Activated T-helper 17 cell treated with anti-CD3 and anti-CD28 coated beads, Interleukin-2, amount 50 U/mL, for 72 hours (primary cell): ENCODE results near the gene CACTIN. TPM values are rescaled to one million over a fixed set of nuclear protein-coding genes. Genes with fewer than 3 reads are reported as not detected.
A peak's percentile ranks its signal among the peaks of the same experiment; 100 is the strongest.

ENCODE experiments used
- ATAC-seq: fragments of 150-1000 bp; cut with Tn5 transposase; replicated peaks from 2 replicates; pipeline ENCODE4 v1.10.0; 2021; ENCODE audit warnings: mild to moderate bottlenecking, moderate library complexity
- H3K27ac Mint-ChIP-seq: one replicate; pipeline ENCODE4 v1.8.0; 2022; ENCODE audit warnings: mixed read lengths
- H3K27me3 Mint-ChIP-seq: one replicate; pipeline ENCODE4 v1.8.0; 2022; ENCODE audit warnings: mixed read lengths
- H3K36me3 Mint-ChIP-seq: one replicate; pipeline ENCODE4 v1.8.0; 2022; ENCODE audit warnings: low read depth, mild to moderate bottlenecking, mixed read lengths
- H3K4me1 Mint-ChIP-seq: one replicate; pipeline ENCODE4 v1.8.0; 2022; ENCODE audit warnings: mixed read lengths
- H3K4me3 Mint-ChIP-seq: one replicate; pipeline ENCODE4 v1.8.0; 2022; ENCODE audit warnings: mild to moderate bottlenecking, mixed read lengths
- H3K9me3 Mint-ChIP-seq: one replicate; pipeline ENCODE4 v1.8.0; 2022; ENCODE audit warnings: mixed read lengths
- total RNA-seq, 2 donors: library from RNA; stranded (reverse); gene quantifications; one replicate each; pipeline ENCODE4 v1.2.3, GENCODE V29; 2022

CACTIN gene
- 10 to 100 TPM; 22.9 to 31.8 TPM for total RNA-seq

- ATAC-seq: peak; percentile 99
- Mint-ChIP-seq H3K36me3 (peaks cover 18% of the 10 kb centered on the region), H3K4me3 (peak within 1 kb of the TSS; percentile 91), H3K27me3 (no peaks in the 10 kb centered on the region), H3K4me1 (peaks cover 19% of the 10 kb centered on the region), H3K27ac (peak within 1 kb of the TSS; percentile 95), H3K9me3 (no peaks in the 10 kb centered on the region)
Measured at GRCh38 chr19:3626473-3627350, at the start of gene CACTIN. TSS of gene CACTIN (minus strand) at chr19:3626790. CDS start at chr19:3626762, 28 bp downstream.

- Mint-ChIP-seq H3K27ac (no peak overlapping the region), H3K4me1 (no peaks in the 10 kb centered on the region), H3K36me3 (no peaks in the 10 kb centered on the region), H3K4me3 (no peak overlapping the region), H3K27me3 (no peaks in the 10 kb centered on the region), H3K9me3 (no peaks in the 10 kb centered on the region)
- ATAC-seq: no peak
Measured at GRCh38 chr19:3674784-3675543, 48.4 kb upstream of the CACTIN start.

GRCh38 chr19:3673506-3674439 lies 47.2 kb upstream of the CACTIN start:
- Mint-ChIP-seq H3K4me1 (no peaks in the 10 kb centered on the region), H3K9me3 (no peaks in the 10 kb centered on the region), H3K4me3 (no peak overlapping the region), H3K27me3 (no peaks in the 10 kb centered on the region), H3K36me3 (no peaks in the 10 kb centered on the region), H3K27ac (no peak overlapping the region)
- ATAC-seq: no peak

GRCh38 chr19:3672993-3673392 lies 46.4 kb upstream of the CACTIN start:
- Mint-ChIP-seq H3K27me3 (no peaks in the 10 kb centered on the region), H3K4me1 (no peaks in the 10 kb centered on the region), H3K27ac (no peak overlapping the region)

GRCh38 chr19:3672575-3672948 lies 46.0 kb upstream of the CACTIN start:
- Mint-ChIP-seq H3K4me1 (no peaks in the 10 kb centered on the region), H3K27me3 (no peaks in the 10 kb centered on the region), H3K36me3 (no peaks in the 10 kb centered on the region), H3K27ac (peak overlapping the region; percentile 81), H3K9me3 (no peaks in the 10 kb centered on the region), H3K4me3 (peak overlapping the region; percentile 58)
- no peak for ATAC-seq

More at GRCh38 chr19:3672993-3673392, 46.4 kb upstream of the CACTIN start:
- Mint-ChIP-seq H3K9me3 (no peaks in the 10 kb centered on the region), H3K36me3 (no peaks in the 10 kb centered on the region), H3K4me3 (no peak overlapping the region)
- ATAC-seq: no peak

GRCh38 chr19:3671680-3672574 lies 45.3 kb upstream of the CACTIN start:
- H3K27ac Mint-ChIP-seq: peak overlapping the region; percentile 81
- H3K27me3 Mint-ChIP-seq: no peaks in the 10 kb centered on the region
- peak overlapping the region; percentile 58 for H3K4me3 Mint-ChIP-seq

GRCh38 chr19:3670796-3671679 lies 44.4 kb upstream of the CACTIN start:
- ATAC-seq: peak; percentile 73
- Mint-ChIP-seq H3K27ac (peak overlapping the region; percentile 81), H3K9me3 (no peaks in the 10 kb centered on the region), H3K4me1 (peaks cover 6% of the 10 kb centered on the region), H3K27me3 (no peaks in the 10 kb centered on the region), H3K4me3 (peak overlapping the region; percentile 58), H3K36me3 (no peaks in the 10 kb centered on the region)

More at GRCh38 chr19:3671680-3672574, 45.3 kb upstream of the CACTIN start:
- Mint-ChIP-seq H3K9me3 (no peaks in the 10 kb centered on the region), H3K36me3 (no peaks in the 10 kb centered on the region), H3K4me1 (no peaks in the 10 kb centered on the region)
- ATAC-seq: peak; percentile 72

- ATAC-seq: no peak
- H3K9me3 Mint-ChIP-seq: no peaks in the 10 kb centered on the region
- peak overlapping the region; percentile 58 for H3K4me3 Mint-ChIP-seq
- H3K36me3 Mint-ChIP-seq: no peaks in the 10 kb centered on the region
- H3K4me1 Mint-ChIP-seq: peaks cover 7% of the 10 kb centered on the region
- H3K27me3 Mint-ChIP-seq: no peaks in the 10 kb centered on the region
- peak overlapping the region; percentile 81 for H3K27ac Mint-ChIP-seq
Measured at GRCh38 chr19:3669947-3670795, 43.6 kb upstream of the CACTIN start.

- Mint-ChIP-seq H3K4me1 (peaks cover 7% of the 10 kb centered on the region), H3K36me3 (no peaks in the 10 kb centered on the region), H3K9me3 (no peaks in the 10 kb centered on the region), H3K27me3 (no peaks in the 10 kb centered on the region), H3K27ac (no peak overlapping the region), H3K4me3 (no peak overlapping the region)
- ATAC-seq: no peak
Measured at GRCh38 chr19:3669082-3669946, 42.7 kb upstream of the CACTIN start.

GRCh38 chr19:3668331-3669081 lies 41.9 kb upstream of the CACTIN start:
- H3K4me1 Mint-ChIP-seq: peaks cover 7% of the 10 kb centered on the region
- no peak overlapping the region for H3K4me3 Mint-ChIP-seq
- no peak overlapping the region for H3K27ac Mint-ChIP-seq
- ATAC-seq: no peak
- H3K9me3 Mint-ChIP-seq: no peaks in the 10 kb centered on the region
- no peaks in the 10 kb centered on the region for H3K27me3 Mint-ChIP-seq
- H3K36me3 Mint-ChIP-seq: peaks cover 4% of the 10 kb centered on the region

GRCh38 chr19:3667766-3668165 lies 41.2 kb upstream of the CACTIN start:
- ATAC-seq: no peak
- Mint-ChIP-seq H3K36me3 (peaks cover 9% of the 10 kb centered on the region), H3K9me3 (no peaks in the 10 kb centered on the region), H3K4me1 (peaks cover 7% of the 10 kb centered on the region), H3K27ac (no peak overlapping the region), H3K4me3 (no peak overlapping the region), H3K27me3 (no peaks in the 10 kb centered on the region)
